Measurements from ENCODE around the gene PAQR8.

The PAQR8 gene

GRCh38 chr6:52374247-52374646, 12.3 kb downstream of the PAQR8 start:
- no peak overlapping the region for H3K4me3 ChIP-seq (ENCODE audit: insufficient read depth, low read length, poor library complexity, severe bottlenecking)
- TF ChIP-seq EZH2phosphoT487 (conservative IDR thresholded peaks at IDR 0.05; ENCODE audit: low read length) (no peak), CTCF (IDR thresholded peaks at IDR 0.05; ENCODE audit: insufficient read depth, low read length, poor library complexity, severe bottlenecking) (no peak)
- 0 out of 2 replicates have a peak, but pooled peaks cover 5% of the 10 kb centered on the region for H3K36me3 ChIP-seq (ENCODE audit: low read length)
- peaks cover 10% of the 10 kb centered on the region; the same call in 1 of the 2 replicates for H4K20me1 ChIP-seq (ENCODE audit: low read depth, low read length)
- peaks cover 14% of the 10 kb centered on the region; the same call in 1 of the 2 replicates for H3F3A ChIP-seq (ENCODE audit: insufficient read depth)
- no peak overlapping the region for H3K9ac ChIP-seq (ENCODE audit: low read length)
- H3K9me2 ChIP-seq (replicated peaks; ENCODE audit: insufficient read depth, low read length): no peaks in the 10 kb centered on the region
- peaks cover 30% of the 10 kb centered on the region for H3K79me2 ChIP-seq (ENCODE audit: insufficient read depth, low read length)
- H3K27me3 ChIP-seq (ENCODE audit: low read length): no peaks in the 10 kb centered on the region
- H3K9me3 ChIP-seq (ENCODE audit: insufficient read depth, low read length): no peaks in the 10 kb centered on the region
- no peak overlapping the region for H3K4me2 ChIP-seq (ENCODE audit: low read depth, low read length, poor library complexity, severe bottlenecking)
- H2AFZ ChIP-seq (ENCODE audit: low read depth, low read length, severe bottlenecking): no peak overlapping the region
- no peak overlapping the region for H3K27ac ChIP-seq (ENCODE audit: low read depth, low read length)

- peaks cover 24% of the 10 kb centered on the region for H3K79me2 ChIP-seq (ENCODE audit: insufficient read depth, low read length)
- no peak overlapping the region for H3K27ac ChIP-seq (ENCODE audit: low read depth, low read length)
- H3K4me2 ChIP-seq (ENCODE audit: low read depth, low read length, poor library complexity, severe bottlenecking): no peak overlapping the region
- peaks cover 5% of the 10 kb centered on the region; the same call in 1 of the 2 replicates for H4K20me1 ChIP-seq (ENCODE audit: low read depth, low read length)
- no peak for TF ChIP-seq CTCF (IDR thresholded peaks at IDR 0.05; ENCODE audit: insufficient read depth, low read length, poor library complexity, severe bottlenecking)
- TF ChIP-seq EZH2phosphoT487 (conservative IDR thresholded peaks at IDR 0.05; ENCODE audit: low read length): no peak
- H3K36me3 ChIP-seq (ENCODE audit: low read length): 0 out of 2 replicates have a peak, but pooled peaks cover 3% of the 10 kb centered on the region
- no peak overlapping the region for H3K9ac ChIP-seq (ENCODE audit: low read length)
- no peaks in the 10 kb centered on the region for H3K9me3 ChIP-seq (ENCODE audit: insufficient read depth, low read length)
- H2AFZ ChIP-seq (ENCODE audit: low read depth, low read length, severe bottlenecking): no peak overlapping the region
- no peaks in the 10 kb centered on the region for H3K27me3 ChIP-seq (ENCODE audit: low read length)
- H3K9me2 ChIP-seq (replicated peaks; ENCODE audit: insufficient read depth, low read length): no peaks in the 10 kb centered on the region
- peaks cover 14% of the 10 kb centered on the region; the same call in 1 of the 2 replicates for H3F3A ChIP-seq (ENCODE audit: insufficient read depth)
- no peak overlapping the region for H3K4me3 ChIP-seq (ENCODE audit: insufficient read depth, low read length, poor library complexity, severe bottlenecking)
Measured at GRCh38 chr6:52375780-52376556, 14.0 kb downstream of the PAQR8 start.

GRCh38 chr6:52376763-52377162, 14.8 kb downstream of the PAQR8 start:
- Histone ChIP-seq H3K4me3 (ENCODE audit: insufficient read depth, low read length, poor library complexity, severe bottlenecking) (no peak overlapping the region), H3K9me2 (replicated peaks; ENCODE audit: insufficient read depth, low read length) (no peaks in the 10 kb centered on the region), H3K27me3 (ENCODE audit: low read length) (no peaks in the 10 kb centered on the region), H3K27ac (ENCODE audit: low read depth, low read length) (no peak overlapping the region), H3K36me3 (ENCODE audit: low read length) (peaks cover 7% of the 10 kb centered on the region), H2AFZ (ENCODE audit: low read depth, low read length, severe bottlenecking) (no peak overlapping the region), H4K20me1 (ENCODE audit: low read depth, low read length) (peaks cover 5% of the 10 kb centered on the region; the same call in 1 of the 2 replicates), H3F3A (ENCODE audit: insufficient read depth) (peaks cover 14% of the 10 kb centered on the region; the same call in 1 of the 2 replicates), H3K9me3 (ENCODE audit: insufficient read depth, low read length) (no peaks in the 10 kb centered on the region), H3K79me2 (ENCODE audit: insufficient read depth, low read length) (peaks cover 24% of the 10 kb centered on the region), H3K9ac (ENCODE audit: low read length) (no peak overlapping the region), H3K4me2 (ENCODE audit: low read depth, low read length, poor library complexity, severe bottlenecking) (peak overlapping the region; percentile 24)
- TF ChIP-seq EZH2phosphoT487 (conservative IDR thresholded peaks at IDR 0.05; ENCODE audit: low read length): no peak
